ENCODE data around the gene APCDD1. TPM values are rescaled to one million over a fixed set of nuclear protein-coding genes. Genes with fewer than 3 reads are reported as not detected.

Gene APCDD1
- total RNA-seq, 1 experiment from 2014 or later = not detected

DNA sequence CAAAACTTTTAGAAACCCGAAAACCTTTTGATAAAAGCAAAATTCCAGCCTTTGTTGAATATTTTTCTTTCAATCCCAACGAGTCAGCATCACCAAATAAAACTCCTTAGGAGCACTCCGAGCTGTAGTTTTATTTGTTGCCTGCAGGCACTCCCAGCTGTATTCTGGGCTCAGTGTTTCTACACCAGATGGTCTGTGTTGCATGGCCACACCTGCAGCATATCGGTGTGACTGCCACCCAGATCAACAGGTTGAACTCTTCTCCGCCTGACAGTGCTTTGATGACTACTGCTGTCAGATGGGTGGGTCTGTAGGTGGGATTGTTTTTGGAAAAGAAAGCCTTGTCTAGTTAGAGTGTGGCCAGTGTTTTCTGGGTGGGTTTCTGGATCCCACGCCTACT lies 32.7 kb downstream of the APCDD1 start:
- H3K9ac ChIP-seq (ENCODE audit: low read length) = no peak overlapping the region
- BruUV-seq (replicated peaks) = no TSS peak
- H3K4me3 ChIP-seq (replicated peaks in 1 of 2; ENCODE audit: low read depth in 1 of 2, low read length in 2 of 2) = no peak overlapping the region
- CTCF ChIA-PET = interaction anchor here (0.6 kb wide), 1 partner anchor 65 kb away, joined by 3 read pairs; no protein-coding TSS in a partner anchor
- peaks cover 0 to 4% of the 10 kb centered on the region in 2 experiments; a peak in 1 of 4 replicates for H3K4me1 ChIP-seq (ENCODE audit: control insufficient read depth in 1 of 2, insufficient read depth in 2 of 2, low read length in 2 of 2)
- POLR2A ChIA-PET = no interaction called here
- H3K4me2 ChIP-seq (ENCODE audit: low read length) = no peak overlapping the region
- no peaks in the 10 kb centered on the region for H3K9me2 ChIP-seq (ENCODE audit: insufficient read depth)
- RAD21 ChIA-PET (ENCODE audit: low non-redundant PET in 1 of 2, low total read pairs in 2 of 2, uncharacterized antibody in 2 of 2, unreplicated experiment in 2 of 2) = no interaction called here
- DNase-seq (ENCODE audit: low read depth, low spot score) (no peak), ATAC-seq (no peak)
- H3K36me3 ChIP-seq (ENCODE audit: control insufficient read depth in 1 of 2, insufficient read depth in 2 of 2, low read length in 2 of 2) = no peaks in the 10 kb centered on the region
- no peak for TF ChIP-seq YY1 (IDR thresholded peaks at IDR 0.05; ENCODE audit: extremely low read depth, insufficient replicate concordance, low read depth, low read length)
- TF ChIP-seq EZH2phosphoT487 (IDR thresholded peaks at IDR 0.05; ENCODE audit: borderline replicate concordance) = no peak
- no peak for TF ChIP-seq SRF (IDR thresholded peaks at IDR 0.05; ENCODE audit: low read depth)
- no peak for TF ChIP-seq ZFX (IDR thresholded peaks at IDR 0.05)
- no peak for TF ChIP-seq EGR1 (IDR thresholded peaks at IDR 0.05; ENCODE audit: low read depth)
- no peak for TF ChIP-seq CBX3 (IDR thresholded peaks at IDR 0.05; ENCODE audit: low read depth)
- TF ChIP-seq, protein P1, sequence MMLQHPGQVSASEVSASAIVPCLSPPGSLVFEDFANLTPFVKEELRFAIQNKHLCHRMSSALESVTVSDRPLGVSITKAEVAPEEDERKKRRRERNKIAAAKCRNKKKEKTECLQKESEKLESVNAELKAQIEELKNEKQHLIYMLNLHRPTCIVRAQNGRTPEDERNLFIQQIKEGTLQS (IDR thresholded peaks at IDR 0.05) = no peak
- TF ChIP-seq ELF1 (IDR thresholded peaks at IDR 0.05; ENCODE audit: borderline replicate concordance, low read depth) = no peak
- TF ChIP-seq, protein P2, sequence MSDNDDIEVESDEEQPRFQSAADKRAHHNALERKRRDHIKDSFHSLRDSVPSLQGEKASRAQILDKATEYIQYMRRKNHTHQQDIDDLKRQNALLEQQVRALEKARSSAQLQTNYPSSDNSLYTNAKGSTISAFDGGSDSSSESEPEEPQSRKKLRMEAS (IDR thresholded peaks at IDR 0.05) = no peak
- TF ChIP-seq JUND (IDR thresholded peaks at IDR 0.05) = no peak
- no peak for TF ChIP-seq ZNF274 (IDR thresholded peaks at IDR 0.05; ENCODE audit: low read depth, low read length)
- no peak for TF ChIP-seq SP1 (IDR thresholded peaks at IDR 0.05; ENCODE audit: low read depth)
- no peak for TF ChIP-seq EZH2 (IDR thresholded peaks at IDR 0.05)
- no peak for TF ChIP-seq FOSL1 (IDR thresholded peaks at IDR 0.05; ENCODE audit: low read depth)
- no peak for TF ChIP-seq POLR2AphosphoS5 (IDR thresholded peaks at IDR 0.05; ENCODE audit: low read depth, low read length)
- H3K27me3 ChIP-seq (ENCODE audit: insufficient read depth, low read length) = peaks cover 9% of the 10 kb centered on the region; the same call in 1 of the 2 replicates
- no peaks in the 10 kb centered on the region for H3K9me3 ChIP-seq (ENCODE audit: control insufficient read depth in 1 of 2, insufficient read depth in 1 of 2, low read depth in 1 of 2, low read length in 2 of 2)
- H4K20me1 ChIP-seq (ENCODE audit: insufficient read depth) = no peaks in the 10 kb centered on the region
- H2AFZ ChIP-seq (ENCODE audit: low read depth, low read length, poor library complexity, severe bottlenecking) = no peak overlapping the region
- H3K27ac ChIP-seq (ENCODE audit: low read depth, low read length) = no peak overlapping the region
- intact Hi-C loops (cut with micrococcal nuclease) = loop anchor here (5.0 kb wide), 1 partner anchor 65 kb away; no protein-coding TSS in a partner anchor
- H3K79me2 ChIP-seq (ENCODE audit: insufficient read depth, low read length) = no peaks in the 10 kb centered on the region
